KOPT-K1 (cell line): ENCODE results near the gene TTC28.
"Not testable (repeated sequence)": the region's sequence is repeated elsewhere in the genome, so short reads cannot be mapped to it uniquely, and the experiment has no call there.

ENCODE experiments used
- H3K27ac ChIP-seq: fragments of 200-600 bp; sonication (generic); 2 replicates; pipeline ENCODE4 v1.5.1; 2016; ENCODE audit warnings: antibody characterized with exemption, mild to moderate bottlenecking, low read depth, low read length; ENCODE audit not compliant: poor library complexity, severe bottlenecking
- H3K36me3 ChIP-seq: fragments of 200-600 bp; sonication (generic); 2 replicates; pipeline ENCODE4 v1.5.1; 2017; ENCODE audit warnings: antibody characterized with exemption, mild to moderate bottlenecking, low read length, moderate library complexity; ENCODE audit not compliant: insufficient read depth
- H3K9me3 ChIP-seq: fragments of 200-600 bp; sonication (generic); 2 replicates; pipeline ENCODE4 v1.5.1; 2017; ENCODE audit warnings: antibody characterized with exemption, low read length, mild to moderate bottlenecking; ENCODE audit not compliant: insufficient read depth, poor library complexity, severe bottlenecking

The TTC28 gene

DNA sequence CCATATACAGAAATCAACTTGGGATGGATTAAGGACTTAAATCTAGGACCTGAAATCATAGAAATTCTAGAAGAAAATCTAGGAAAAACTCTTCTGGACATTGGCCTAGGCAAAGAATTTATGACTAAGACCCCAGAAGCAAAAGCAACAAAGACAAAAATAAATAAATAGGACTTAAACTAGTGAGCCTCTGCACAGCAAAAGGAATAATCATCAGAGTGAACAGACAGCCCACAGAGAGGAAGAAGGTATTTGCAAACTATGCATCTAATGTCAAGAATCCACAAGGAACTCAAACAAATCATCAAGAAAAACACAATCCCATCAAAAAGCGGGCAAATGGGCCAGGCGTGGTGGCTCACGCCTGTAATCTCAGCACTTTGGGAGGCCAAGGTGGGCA, 32.4 kb downstream of the TTC28 start:
- H3K9me3 ChIP-seq, result no peaks in the 10 kb centered on the region
- H3K27ac ChIP-seq, result no peak overlapping the region
- no peaks in the 10 kb centered on the region for H3K36me3 ChIP-seq

GRCh38 chr22:28639321-28639720, 40.3 kb downstream of the TTC28 start:
- Histone ChIP-seq H3K27ac (no peak overlapping the region), H3K9me3 (no peaks in the 10 kb centered on the region)

GRCh38 chr22:28637225-28637624, 42.4 kb downstream of the TTC28 start:
- H3K27ac ChIP-seq, result no peak overlapping the region
- no peaks in the 10 kb centered on the region for H3K36me3 ChIP-seq
- H3K9me3 ChIP-seq, result no peaks in the 10 kb centered on the region

More at GRCh38 chr22:28639321-28639720, 40.3 kb downstream of the TTC28 start:
- H3K36me3 ChIP-seq, result no peaks in the 10 kb centered on the region

DNA sequence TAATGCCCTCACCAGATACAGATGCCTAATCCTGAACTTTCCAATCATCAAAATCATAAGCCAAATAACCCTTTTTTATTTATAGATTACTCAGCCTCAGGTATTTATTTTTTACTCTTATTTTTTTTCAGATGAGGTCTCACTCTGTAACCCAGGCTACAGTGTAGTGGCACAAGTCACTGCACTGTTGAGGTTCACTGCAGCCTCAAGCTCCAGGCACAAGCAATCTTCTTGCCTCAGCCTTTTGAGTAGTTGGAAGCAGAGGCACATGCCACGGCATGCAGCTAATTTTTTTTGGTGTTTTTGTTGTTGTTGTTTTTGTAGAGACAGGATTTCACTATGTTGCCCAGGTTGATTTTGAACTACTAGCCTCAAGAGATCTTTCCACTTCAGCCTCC, 49.5 kb downstream of the TTC28 start:
- no peaks in the 10 kb centered on the region for H3K9me3 ChIP-seq
- no peak overlapping the region for H3K27ac ChIP-seq
- no peaks in the 10 kb centered on the region for H3K36me3 ChIP-seq

GRCh38 chr22:28629420-28630176, 50.0 kb downstream of the TTC28 start:
- no peaks in the 10 kb centered on the region for H3K36me3 ChIP-seq
- no peak overlapping the region for H3K27ac ChIP-seq
- no peaks in the 10 kb centered on the region for H3K9me3 ChIP-seq

- Histone ChIP-seq H3K27ac (no peak overlapping the region), H3K9me3 (no peaks in the 10 kb centered on the region), H3K36me3 (no peaks in the 10 kb centered on the region)
Measured at GRCh38 chr22:28628766-28629165, 50.9 kb downstream of the TTC28 start.

GRCh38 chr22:28627791-28628190, 51.8 kb downstream of the TTC28 start:
- Histone ChIP-seq H3K9me3 (no peaks in the 10 kb centered on the region), H3K36me3 (no peaks in the 10 kb centered on the region), H3K27ac (no peak overlapping the region)

GRCh38 chr22:28620244-28620922, 59.3 kb downstream of the TTC28 start:
- no peak overlapping the region for H3K27ac ChIP-seq

GRCh38 chr22:28619236-28619635, 60.4 kb downstream of the TTC28 start:
- no peaks in the 10 kb centered on the region for H3K36me3 ChIP-seq
- no peaks in the 10 kb centered on the region for H3K9me3 ChIP-seq
- no peak overlapping the region for H3K27ac ChIP-seq

More at GRCh38 chr22:28620244-28620922, 59.3 kb downstream of the TTC28 start:
- no peaks in the 10 kb centered on the region for H3K36me3 ChIP-seq
- H3K9me3 ChIP-seq, result no peaks in the 10 kb centered on the region

DNA sequence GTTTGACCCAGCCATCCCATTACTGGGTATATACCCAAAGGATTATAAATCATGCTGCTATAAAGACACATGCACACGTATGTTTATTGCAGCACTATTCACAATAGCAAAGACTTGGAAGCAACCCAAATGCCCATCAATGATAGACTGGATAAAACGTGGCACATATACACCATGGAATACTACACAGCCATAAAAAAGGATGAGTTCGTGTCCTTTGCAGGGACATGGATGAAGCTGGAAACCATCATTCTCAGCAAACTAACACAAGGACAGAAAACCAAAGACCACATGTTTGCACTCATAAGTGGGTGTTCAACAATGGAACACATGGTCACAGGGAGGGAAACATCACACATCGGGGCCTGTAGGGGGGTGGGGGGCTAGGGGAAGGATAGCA, 64.2 kb downstream of the TTC28 start:
- H3K9me3 ChIP-seq, H3K27ac ChIP-seq: not testable (repeated sequence)

GRCh38 chr22:28609921-28610320, 69.7 kb downstream of the TTC28 start:
- no peaks in the 10 kb centered on the region for H3K9me3 ChIP-seq
- H3K27ac ChIP-seq, result no peak overlapping the region
- H3K36me3 ChIP-seq, result no peaks in the 10 kb centered on the region

More for the DNA sequence above, 64.2 kb downstream of the TTC28 start:
- not testable (repeated sequence) for H3K36me3 ChIP-seq

GRCh38 chr22:28608546-28608945, 71.1 kb downstream of the TTC28 start:
- Histone ChIP-seq H3K27ac (no peak overlapping the region), H3K36me3 (no peaks in the 10 kb centered on the region), H3K9me3 (no peaks in the 10 kb centered on the region)

GRCh38 chr22:28607795-28608194, 71.8 kb downstream of the TTC28 start:
- no peak overlapping the region for H3K27ac ChIP-seq
- no peaks in the 10 kb centered on the region for H3K36me3 ChIP-seq
- H3K9me3 ChIP-seq, result no peaks in the 10 kb centered on the region

DNA sequence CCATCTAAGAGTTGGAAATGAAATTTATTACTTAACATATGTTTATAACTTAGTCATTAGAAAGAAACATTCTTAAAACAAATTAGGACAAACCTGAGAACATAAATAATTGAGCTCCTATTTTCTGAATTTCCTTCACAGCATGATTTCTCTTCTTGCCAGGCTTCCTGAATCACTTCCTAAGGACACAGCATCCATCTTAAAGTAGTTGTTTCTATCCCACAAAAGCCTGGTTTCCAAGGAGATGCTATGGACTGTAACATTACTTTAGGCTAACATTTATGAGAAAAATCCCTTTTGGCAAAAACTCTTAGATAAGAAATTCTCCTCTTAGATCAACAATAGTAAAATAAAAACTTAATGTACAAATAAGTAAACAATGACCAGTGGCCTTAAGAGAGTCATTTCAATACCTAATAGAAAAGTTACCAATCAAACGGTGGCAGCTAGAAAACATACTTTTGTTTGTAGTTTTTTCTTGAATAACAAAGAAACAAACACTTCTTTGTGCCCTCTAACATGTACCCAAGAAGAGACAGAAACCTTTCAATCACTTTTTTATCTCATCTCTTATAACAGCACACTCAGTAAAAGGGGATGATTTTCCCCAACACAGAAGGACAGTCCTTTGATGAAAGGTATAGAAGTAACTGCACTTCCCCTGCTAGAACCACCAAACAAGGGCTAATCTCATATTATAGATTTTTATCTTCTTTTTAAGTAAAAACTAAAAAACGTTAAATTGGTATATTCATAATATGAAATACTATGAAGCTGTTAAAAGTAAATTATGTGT, 74.5 kb downstream of the TTC28 start:
- H3K27ac ChIP-seq, result no peak overlapping the region
- no peaks in the 10 kb centered on the region for H3K36me3 ChIP-seq
- H3K9me3 ChIP-seq, result no peaks in the 10 kb centered on the region

GRCh38 chr22:28601915-28602314, 77.7 kb downstream of the TTC28 start:
- Histone ChIP-seq H3K36me3 (no peaks in the 10 kb centered on the region), H3K9me3 (no peaks in the 10 kb centered on the region), H3K27ac (no peak overlapping the region)
